ENCODE results near the gene BMPR1A.

DNA sequence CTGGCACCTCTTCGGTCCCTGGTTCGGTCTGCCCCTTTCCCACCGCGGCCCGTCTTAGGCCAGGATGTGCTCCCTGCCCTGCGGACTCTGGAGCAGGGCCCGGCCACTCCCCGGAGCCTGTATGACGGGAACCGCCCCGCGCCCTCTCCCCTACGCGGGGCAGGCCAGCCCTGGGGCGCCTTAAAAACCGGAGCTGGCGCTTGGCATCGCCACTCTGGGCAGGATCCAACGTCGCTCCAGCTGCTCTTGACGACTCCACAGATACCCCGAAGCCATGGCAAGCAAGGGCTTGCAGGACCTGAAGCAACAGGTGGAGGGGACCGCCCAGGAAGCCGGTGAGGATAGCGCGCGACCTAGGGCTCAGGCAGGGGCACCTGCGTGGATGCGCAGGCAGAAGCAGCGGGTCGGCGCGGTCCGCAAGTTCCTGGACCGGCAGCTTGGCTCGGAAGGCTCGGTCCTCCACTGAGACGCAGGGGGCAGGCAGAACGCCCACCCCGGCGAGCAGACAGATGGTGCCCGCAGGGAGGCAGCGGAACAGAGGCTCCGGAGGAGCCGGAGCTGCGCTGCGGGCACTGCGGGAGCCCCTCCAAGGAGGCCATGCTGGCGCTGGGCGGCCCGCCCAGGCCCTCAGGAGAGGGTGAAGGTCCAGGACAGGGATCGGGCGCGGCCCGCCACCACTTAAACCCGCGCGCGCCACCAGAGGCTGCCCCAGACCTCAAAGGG lies 212.0 kb downstream of the BMPR1A start, which contains the start of gene ADIRF:
- TF ChIP-seq RAD21 (IDR thresholded peaks at IDR 0.05; ENCODE audit: low read length) (no peak), MAZ (IDR thresholded peaks at IDR 0.05; ENCODE audit: borderline replicate concordance, low read depth, low read length) (no peak), FOS (IDR thresholded peaks at IDR 0.05; ENCODE audit: low read depth, low read length) (no peak), MAFK (IDR thresholded peaks at IDR 0.05; ENCODE audit: low read depth, low read length) (no peak), NFE2L2 (IDR thresholded peaks at IDR 0.05; ENCODE audit: low read depth, low read length) (no peak), POLR2A (IDR thresholded peaks at IDR 0.05; ENCODE audit: low read depth, low read length) (no peak), SMC3 (IDR thresholded peaks at IDR 0.05; ENCODE audit: low read depth, low read length) (no peak), BHLHE40 (IDR thresholded peaks at IDR 0.05; ENCODE audit: low read depth, low read length) (no peak), RFX5 (IDR thresholded peaks at IDR 0.05; ENCODE audit: low read depth, low read length) (no peak), CEBPB (IDR thresholded peaks at IDR 0.05; ENCODE audit: low read depth, low read length) (no peak), RCOR1 (IDR thresholded peaks at IDR 0.05; ENCODE audit: insufficient replicate concordance, low read length) (no peak)
- TF ChIP-seq, protein P1, sequence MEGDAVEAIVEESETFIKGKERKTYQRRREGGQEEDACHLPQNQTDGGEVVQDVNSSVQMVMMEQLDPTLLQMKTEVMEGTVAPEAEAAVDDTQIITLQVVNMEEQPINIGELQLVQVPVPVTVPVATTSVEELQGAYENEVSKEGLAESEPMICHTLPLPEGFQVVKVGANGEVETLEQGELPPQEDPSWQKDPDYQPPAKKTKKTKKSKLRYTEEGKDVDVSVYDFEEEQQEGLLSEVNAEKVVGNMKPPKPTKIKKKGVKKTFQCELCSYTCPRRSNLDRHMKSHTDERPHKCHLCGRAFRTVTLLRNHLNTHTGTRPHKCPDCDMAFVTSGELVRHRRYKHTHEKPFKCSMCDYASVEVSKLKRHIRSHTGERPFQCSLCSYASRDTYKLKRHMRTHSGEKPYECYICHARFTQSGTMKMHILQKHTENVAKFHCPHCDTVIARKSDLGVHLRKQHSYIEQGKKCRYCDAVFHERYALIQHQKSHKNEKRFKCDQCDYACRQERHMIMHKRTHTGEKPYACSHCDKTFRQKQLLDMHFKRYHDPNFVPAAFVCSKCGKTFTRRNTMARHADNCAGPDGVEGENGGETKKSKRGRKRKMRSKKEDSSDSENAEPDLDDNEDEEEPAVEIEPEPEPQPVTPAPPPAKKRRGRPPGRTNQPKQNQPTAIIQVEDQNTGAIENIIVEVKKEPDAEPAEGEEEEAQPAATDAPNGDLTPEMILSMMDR (conservative IDR thresholded peaks at IDR 0.05; ENCODE audit: low read depth, low read length) = no peak
- TF ChIP-seq, protein P2, sequence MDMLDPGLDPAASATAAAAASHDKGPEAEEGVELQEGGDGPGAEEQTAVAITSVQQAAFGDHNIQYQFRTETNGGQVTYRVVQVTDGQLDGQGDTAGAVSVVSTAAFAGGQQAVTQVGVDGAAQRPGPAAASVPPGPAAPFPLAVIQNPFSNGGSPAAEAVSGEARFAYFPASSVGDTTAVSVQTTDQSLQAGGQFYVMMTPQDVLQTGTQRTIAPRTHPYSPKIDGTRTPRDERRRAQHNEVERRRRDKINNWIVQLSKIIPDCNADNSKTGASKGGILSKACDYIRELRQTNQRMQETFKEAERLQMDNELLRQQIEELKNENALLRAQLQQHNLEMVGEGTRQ (IDR thresholded peaks at IDR 0.05; ENCODE audit: low read depth, low read length) = no peak
- TF ChIP-seq, protein P3, sequence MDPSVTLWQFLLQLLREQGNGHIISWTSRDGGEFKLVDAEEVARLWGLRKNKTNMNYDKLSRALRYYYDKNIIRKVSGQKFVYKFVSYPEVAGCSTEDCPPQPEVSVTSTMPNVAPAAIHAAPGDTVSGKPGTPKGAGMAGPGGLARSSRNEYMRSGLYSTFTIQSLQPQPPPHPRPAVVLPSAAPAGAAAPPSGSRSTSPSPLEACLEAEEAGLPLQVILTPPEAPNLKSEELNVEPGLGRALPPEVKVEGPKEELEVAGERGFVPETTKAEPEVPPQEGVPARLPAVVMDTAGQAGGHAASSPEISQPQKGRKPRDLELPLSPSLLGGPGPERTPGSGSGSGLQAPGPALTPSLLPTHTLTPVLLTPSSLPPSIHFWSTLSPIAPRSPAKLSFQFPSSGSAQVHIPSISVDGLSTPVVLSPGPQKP (IDR thresholded peaks at IDR 0.05; ENCODE audit: borderline replicate concordance, low read depth, low read length) = no peak
